ENCODE data around the gene GPATCH2.
"Not testable (repeated sequence)": the region's sequence is repeated elsewhere in the genome, so short reads cannot be mapped to it uniquely, and the experiment has no call there.

The GPATCH2 gene

DNA sequence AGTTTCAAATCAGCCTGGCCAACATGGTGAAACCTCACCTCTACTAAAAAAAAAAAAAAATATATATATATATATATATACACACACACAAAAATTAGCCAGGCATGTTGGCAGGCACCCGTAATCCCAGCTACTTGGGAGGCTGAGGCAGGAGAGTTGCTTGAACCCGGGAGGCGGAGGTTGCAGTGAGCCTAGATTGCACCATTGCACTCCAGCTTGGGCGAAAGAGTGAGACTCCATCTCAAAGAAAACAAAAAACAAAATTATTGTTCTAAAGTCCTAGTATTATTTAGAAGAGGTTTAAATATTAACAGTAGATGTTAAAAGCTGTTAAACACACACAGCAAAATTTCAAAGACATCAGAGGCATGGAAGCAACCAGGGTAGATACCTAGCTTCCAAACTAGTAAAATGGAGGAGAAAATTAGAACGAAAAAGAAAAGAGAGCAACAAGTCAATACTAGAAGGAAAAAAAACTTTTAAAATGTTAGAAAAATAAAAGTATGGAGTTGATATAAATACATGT, 46.5 kb downstream of the GPATCH2 start:
- not testable (repeated sequence) for DNase-seq (ENCODE audit: low spot score)

DNA sequence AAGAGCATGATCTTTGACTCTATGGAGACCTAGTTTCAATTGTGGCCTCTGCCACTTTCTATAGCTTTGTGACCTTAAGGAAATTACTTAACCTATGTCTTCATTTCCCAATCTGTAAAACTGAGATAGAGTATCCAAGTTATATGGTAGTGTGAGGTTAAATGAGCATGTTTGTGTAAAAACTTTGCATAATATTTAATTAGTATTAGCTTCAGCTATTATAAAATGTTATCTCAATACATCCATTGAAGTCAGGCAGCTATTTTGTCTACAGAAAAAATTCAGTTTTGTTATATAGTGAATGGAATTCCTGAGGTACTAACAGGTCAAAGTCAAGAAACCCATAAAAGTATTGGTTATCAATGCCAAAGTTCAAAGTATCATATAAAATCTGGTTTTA, 53.6 kb downstream of the GPATCH2 start:
- DNase-seq (ENCODE audit: low spot score) = no peak

DNA sequence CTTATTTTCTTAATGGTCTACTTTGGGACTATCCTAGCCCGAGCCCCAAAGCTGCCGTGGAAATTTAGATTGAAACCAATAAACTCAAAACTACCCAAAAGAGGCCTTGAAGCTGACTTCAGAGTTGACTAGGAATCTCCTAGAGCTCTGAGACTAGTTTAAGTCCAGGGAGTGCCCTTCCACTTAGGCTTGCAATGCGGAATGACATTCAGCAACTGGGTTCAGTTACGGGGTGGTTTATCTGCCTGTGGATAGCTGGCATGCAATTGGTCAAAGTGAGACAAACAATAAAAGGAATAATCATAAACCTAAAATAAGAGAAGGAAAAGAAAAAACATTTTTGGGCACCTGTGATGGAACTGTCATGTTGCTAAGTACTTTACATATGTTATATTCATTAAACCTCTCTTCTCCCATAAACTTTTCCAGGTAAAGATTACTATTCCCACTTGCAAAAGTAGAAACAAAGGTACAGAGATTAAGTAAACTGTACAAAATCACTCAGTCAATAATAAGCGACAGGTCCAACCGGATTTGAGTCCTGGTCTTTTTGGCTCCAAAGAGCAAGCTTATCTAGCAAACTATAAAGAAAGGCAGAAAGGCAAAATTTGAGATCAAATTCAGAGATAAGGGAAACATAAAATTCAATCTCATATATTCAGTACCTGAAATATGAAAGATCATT, 56.5 kb downstream of the GPATCH2 start:
- no peak for DNase-seq (ENCODE audit: low spot score)

DNA sequence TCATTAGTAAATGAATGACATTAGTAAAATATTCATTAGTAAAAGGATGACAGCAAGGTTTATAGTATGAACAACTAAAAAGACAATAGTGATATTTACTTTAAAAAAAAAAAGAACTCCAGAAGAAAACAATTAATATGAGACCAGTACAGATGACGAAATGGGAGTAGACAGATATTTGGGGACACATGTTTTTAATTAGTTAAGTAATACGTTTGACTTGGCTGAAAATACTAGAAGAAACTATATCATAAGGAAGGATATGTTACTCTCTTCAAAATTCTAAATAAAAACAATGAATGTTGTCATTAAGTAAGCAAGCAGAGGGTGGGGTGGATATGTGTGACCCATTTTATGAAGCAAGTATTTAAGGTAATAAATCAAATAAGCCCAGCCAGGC, 61.9 kb downstream of the GPATCH2 start:
- DNase-seq (ENCODE audit: low spot score) = no peak

DNA sequence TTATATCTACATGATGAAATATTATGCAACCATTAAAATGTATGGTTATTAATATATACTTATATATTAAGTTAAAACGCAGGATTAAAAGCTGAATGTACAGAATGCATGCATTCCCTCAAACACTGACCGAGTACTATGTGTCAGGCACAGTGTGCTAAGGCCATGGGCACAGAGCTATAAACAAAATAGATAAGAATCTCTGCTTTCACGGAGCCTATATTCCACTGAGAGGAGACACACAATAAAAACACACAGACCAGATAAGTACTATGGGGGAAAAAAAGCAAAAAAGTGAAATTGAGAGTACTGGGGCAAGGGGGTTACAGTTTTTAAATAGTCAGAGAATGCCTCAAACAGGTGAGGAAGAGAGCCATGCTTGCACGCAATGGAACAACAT, 62.7 kb downstream of the GPATCH2 start:
- DNase-seq (ENCODE audit: low spot score) = no peak

DNA sequence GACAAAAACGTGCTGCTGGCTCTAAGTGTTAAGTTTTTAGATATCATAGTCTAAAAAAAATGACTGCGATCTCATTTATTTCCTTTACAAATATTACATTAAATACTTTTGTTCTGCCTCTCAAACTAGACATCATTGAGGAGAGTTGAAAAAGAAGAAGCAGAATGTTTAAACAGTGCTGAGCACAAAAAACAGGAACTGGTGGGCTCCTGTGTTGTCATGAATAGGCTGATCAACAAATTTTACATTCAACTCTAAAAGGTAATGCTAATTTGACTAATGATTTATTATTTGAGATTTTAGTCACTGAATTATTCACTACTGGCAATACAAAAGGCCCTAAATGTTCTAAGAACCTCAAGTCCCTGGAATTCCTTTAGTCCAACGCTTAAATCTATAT, 66.1 kb downstream of the GPATCH2 start:
- DNase-seq (ENCODE audit: low spot score) = no peak

DNA sequence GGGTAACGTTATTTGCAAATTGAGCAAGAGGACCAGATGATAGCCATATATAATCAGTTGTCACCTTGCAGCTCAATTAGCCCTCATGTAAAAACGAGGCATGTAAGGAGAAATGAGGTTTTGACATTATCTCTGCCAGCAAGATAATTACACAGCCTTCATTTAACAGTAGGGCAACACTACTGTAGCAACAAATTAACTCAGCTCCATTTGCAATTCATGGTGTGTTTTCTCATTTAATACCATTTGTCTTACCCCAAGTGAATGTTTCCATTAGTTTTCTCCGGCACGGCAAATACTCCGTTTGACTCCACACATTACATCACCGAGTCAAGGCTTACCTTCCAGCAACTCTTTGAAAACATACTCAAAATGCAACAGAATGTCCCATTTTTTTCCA, 66.7 kb downstream of the GPATCH2 start:
- DNase-seq (ENCODE audit: low spot score) = no peak

DNA sequence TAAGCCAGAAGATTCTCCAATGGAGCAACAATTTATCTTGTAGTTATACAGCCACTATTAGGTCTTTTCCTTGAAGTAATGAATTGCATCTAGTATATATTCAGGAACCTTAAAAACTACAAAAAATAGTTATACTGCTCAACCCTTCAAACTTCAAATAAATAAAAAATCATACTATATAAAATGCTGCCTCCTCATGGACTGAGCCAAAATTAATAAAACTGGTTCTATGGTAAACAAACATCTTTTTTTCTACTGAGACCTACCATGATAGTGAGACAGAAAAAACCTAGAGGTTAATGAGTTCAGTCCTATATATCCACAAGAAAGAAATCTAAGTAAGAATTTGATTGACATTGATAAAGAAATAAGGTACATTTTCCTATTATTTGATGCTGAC, 67.7 kb downstream of the GPATCH2 start:
- no peak for DNase-seq (ENCODE audit: low spot score)

DNA sequence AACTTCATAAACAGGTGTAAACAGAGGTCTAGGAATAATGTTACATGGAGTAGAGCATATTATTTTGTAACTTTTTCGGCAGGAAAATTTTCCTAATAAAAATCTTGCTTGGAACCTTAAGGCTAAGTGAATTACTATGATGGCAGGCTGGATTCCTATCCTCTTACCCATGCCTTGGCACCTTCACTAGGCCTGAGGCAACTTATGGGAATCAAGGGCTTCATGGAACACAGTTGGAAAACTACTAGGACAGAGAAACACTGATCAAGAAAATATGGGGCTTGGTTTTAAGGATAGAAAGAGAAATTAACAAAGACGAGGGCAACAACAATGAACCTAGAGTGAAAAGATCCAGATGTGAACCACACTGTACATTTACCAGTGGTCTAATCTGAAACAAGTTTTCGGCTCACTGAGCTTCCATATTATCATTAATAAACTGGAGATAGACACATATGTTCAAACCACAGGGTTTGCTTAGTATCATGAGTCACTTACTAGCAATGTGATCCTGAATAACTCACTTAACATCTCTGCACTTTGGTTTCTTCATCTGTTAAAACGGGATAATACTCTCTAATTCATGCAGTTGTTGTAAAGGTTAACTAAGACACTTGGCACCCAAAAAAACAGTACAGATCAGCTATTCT, 68.5 kb downstream of the GPATCH2 start:
- DNase-seq (ENCODE audit: low spot score) = peak; percentile 29

DNA sequence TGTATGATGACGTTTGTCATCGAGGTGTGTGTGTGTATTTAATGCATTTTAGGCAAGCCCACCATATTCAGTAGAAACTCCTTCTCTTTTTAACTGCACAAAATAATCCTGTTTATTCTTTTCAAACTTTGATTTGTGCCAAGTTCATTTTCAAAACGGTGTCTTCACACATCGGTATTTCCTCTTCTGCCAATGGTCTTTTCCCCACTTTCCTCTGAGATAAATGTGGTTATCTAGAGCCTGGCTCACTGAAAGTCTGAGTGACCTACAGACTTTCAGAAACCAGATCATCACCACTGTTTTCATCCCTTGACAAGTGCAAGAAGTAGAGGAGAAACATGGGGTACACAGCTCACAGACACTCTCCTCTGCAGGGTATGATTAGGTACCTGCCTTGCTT, 69.4 kb downstream of the GPATCH2 start:
- DNase-seq (ENCODE audit: low spot score) = no peak

DNA sequence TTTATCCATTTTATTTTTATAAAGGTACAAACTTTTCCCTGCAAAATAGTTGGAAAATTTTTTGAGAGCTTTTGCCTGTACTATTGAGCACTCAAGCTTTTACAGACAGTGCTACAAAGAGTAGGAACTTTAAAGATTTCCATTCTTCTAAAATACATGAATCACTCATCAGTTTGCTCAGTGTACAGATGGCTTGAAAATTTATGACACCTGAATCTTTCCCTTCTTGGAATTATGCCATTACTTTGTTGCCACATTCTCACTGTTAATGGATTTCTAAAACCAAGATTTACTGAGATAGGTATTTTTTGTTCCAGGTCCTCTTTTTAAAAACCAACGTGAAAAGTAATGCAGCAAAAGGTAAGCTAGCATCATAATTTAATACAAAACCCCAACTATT, 76.0 kb downstream of the GPATCH2 start:
- DNase-seq (ENCODE audit: low spot score) = no peak

DNA sequence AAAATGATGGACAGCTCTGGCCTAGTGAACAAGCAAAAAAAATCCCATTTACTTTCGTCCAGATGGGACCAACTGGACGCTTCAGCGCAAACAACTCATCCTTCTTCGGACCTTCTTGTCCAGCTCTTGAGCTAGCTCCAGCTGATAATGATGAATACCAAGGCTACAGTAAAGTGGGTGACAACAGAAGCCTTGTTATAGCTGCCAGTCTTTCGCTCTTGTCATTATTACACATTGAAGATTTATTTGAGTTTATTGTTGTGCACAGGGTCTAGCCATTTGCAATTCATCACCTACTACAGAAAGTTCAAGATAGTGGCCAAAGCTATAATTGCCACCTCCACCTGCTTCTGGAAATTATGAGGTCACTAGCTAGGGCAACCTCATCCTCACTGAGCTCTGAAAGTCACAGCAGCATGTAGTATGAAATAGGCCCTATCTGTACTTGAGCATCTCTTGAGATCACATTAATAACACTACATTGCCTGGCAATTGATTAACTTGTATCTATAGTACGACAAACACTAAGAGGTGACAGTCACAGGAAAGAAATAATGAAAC, 76.9 kb downstream of the GPATCH2 start:
- DNase-seq (ENCODE audit: low spot score) = no peak

DNA sequence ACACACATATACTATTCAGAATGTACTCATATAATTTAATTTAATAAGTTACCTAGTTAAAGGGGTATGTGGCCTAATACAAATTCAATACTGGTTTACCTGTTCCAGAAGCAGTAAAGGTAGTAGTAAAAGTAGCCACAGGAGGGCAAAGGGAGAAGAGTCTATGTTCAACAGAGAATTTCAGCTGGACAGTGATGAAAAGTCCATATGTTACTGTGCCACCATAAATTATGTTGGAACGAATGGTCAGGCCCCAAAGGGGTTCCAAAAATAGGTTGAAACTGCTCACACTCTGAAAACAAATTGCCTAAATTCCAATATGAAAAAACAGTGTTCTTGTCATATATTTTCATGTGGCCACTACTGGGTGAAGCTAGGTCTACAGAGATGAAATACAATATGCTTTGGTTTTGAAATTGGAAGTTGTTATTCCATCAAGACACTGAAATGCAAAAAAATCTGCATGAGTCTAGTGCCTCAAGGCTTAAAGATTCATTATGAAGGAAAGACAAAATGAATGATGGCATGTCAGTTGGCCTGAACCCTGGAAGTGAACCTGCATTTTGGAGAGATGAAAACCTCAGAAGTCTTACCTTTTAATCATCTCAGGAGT, 78.4 kb downstream of the GPATCH2 start:
- DNase-seq (ENCODE audit: low spot score) = no peak

DNA sequence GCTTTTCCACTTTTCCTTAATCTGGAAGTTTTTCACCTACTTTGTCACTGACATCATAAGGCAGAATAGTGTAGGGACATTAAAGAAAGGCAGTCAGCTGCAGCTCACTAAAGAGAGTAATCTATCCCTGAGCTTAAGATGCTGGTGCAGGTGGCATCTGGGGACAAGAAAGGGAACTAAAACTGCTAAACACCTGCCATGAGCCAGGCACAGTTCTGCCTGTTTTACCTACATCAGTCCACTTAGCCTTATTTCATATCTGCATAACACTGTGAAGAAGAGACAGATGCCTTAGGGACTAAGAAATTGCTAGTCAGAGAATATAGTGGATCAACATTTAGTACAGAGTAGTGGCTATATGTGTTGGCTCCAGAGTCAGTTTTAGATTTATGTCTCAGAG, 88.1 kb downstream of the GPATCH2 start:
- no peak for DNase-seq (ENCODE audit: low spot score)

DNA sequence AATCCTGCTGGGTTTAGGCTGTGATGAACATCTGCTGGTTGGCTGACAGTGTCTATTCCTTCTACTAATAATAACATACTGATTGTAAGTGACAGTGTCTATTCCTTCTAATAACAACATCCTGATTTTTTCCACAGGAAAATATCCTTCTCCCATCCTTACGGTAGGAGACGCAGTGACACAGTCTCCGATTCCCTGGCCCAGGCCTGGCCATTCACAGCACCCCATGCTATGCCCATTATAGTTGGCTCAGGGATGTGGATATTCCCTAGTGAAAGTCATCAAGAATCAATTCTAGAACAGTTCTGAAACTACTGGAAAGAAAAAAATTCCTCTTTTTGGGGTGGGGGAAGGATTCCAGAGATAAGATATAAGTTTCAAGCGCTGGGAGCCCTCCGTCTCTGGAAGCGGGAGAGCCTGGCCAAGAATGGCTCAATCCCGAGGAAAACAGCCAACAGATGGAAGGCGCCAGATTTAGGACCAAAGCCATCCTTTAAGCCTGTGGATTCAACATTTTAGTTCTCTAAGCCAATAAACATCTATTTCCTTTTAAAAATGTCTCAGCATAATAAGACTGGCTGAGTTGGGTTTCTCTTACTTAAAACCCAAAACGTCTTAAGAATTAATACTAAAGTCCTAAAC, 88.6 kb downstream of the GPATCH2 start:
- DNase-seq (ENCODE audit: low spot score) = no peak

DNA sequence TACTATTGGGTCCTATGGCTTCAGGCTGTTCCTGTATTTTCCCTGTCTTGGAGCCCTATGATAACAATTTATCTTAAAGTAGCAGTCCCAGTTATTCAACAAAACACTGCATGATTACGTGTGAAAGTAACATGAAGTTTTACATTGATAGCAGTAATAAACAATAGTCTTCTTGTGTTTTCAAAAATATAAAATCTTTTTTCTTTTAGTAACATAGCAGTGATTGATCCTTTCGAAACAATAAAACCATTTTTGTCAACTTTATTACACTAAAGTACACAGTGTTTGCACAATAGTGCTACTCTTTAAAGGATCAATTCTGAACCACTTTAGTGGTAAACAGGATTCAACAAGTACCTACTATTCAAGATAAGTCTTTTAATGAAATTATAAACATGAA, 90.6 kb downstream of the GPATCH2 start:
- DNase-seq (ENCODE audit: low spot score) = no peak

DNA sequence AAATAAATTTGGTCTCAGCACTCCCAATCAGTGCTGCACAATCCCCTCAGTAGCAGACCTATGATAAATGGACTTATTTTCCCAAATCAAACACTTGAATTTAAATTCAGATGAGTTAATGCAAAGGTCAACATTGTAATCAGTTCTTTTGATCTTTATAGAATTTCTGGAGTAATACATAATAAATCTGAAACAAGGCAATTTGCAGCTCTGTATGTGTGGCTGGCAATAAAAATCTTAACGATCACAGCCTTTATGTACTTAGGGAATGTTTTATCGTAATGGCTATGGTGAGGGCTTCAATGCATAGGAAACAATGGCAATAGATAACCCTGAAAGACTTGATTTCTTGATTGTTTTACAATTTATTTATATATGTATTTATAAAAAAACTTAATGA, 91.4 kb downstream of the GPATCH2 start:
- no peak for DNase-seq (ENCODE audit: low spot score)

DNA sequence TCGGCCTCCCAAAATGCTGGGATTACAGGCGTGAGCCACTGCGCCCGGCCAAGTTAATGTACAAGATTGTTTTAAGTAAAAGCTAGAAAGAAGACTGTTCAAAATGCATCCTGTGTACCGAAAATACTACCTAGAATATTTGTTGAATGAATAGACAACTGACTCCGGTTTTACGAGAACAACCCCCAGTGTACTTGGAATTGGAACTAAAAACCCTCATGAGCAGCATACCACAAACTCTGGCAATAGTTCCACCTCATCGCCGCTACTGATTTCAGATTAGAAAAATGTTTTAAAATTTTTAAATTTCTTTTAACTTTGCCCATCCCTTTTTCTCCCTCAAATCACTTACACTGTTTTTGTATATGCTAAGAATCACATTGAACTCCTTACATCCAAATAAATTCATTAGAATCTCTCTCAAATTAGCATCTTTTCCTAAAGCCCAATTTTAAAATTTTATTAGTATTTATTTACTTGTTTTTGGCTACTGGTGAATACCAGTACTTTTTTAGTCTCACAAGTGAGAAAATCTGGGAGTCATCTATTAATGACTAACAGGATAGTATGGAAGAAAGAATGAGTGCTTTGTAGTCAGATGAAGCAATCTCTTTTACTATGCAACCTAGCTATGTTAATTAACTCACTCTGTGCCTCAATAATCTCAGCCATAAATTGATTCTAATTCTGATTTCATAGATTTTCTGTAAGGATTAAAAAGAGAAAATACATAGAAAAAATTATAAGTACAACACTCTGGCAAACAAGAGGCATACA, 95.1 kb downstream of the GPATCH2 start:
- no peak for DNase-seq (ENCODE audit: low spot score)

DNA sequence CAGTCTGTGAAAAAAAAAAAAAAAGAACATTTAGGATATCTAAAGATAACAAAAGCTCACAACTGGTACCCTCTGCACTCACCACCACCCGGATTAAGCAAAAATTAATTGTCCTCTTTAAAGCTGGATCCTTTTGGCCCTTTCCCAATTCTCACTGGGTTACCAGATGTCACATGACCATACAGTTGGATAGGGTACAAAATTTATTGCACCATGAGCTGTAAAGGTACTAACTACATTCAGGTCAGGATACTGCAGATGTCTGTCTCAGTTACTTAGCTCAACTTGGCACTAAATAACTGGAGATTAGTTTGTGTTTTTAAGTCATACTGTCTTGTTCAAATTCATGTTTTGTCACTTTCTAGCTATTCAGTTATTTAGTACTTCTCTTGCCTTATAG, 96.3 kb downstream of the GPATCH2 start:
- DNase-seq (ENCODE audit: low spot score) = no peak

DNA sequence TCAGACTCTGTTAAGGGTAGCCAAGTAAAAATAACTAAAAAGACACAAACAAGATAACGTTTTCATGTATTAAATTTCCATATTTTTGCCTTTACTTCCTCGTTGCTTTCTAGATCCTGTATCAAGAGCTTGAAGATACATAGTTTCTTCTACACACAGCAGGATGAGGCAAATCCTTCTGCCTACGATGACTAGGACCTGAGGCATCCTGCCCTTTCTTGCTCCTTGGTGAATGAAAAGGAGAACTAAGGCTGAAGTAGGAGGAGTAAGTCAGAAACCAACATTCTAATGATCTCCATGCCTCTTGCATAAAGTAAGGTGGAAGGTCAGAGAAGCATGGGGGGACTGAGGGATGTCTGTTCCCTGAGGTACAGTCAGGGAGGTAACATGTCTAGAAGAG, 102.6 kb downstream of the GPATCH2 start:
- DNase-seq (ENCODE audit: low spot score) = no peak

DNA sequence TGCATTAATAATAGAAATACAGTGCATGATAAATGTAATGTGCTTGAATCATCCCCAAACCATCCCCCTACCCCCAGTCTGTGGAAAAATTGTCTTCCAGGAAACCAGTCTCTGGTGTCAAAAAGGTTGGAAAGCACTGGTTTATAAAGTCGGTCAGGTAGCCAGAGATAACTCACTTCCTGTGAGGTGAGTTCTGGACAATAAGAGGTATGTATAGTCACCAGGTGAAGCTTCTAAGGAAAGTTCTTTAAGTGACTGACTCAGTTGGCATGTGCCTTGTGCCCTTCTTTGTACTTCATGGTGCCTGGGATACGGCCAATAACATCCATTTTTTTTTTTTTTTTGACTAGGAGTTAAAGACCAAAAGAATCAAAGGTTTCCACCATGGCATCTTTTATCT, 103.7 kb downstream of the GPATCH2 start:
- DNase-seq (ENCODE audit: low spot score) = no peak

DNA sequence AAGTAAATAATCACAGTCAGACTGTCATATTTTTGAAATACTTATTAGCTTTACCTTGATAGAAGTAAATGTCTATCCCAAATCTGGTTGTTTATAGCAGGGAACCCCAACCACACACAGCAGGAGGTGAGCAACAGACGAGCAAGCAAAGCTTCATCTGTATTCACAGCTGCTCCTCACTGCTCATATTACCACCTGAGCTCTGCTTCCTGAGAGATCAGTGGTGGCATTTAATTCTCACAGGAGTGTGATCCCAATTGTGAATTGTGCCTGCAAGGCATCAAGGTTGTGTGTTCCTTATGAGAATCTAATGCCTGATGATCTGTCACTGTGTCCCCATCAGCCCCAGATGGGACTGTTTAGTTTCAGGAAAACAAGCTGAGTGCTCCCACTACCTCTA, 104.3 kb downstream of the GPATCH2 start:
- no peak for DNase-seq (ENCODE audit: low spot score)
